CD4-positive, CD25-positive, alpha-beta regulatory T cell (primary cell): ENCODE data around the gene GALNT1. TPM values are rescaled to one million over a fixed set of nuclear protein-coding genes. Genes with fewer than 3 reads are reported as not detected.
A peak's percentile ranks its signal among the peaks of the same experiment; 100 is the strongest.

Source experiments
- ATAC-seq, 2 donors: fragments of 150-1000 bp; cut with Tn5 transposase; one replicate each; pipeline ENCODE4 v1.10.0; 2021; ENCODE audit warnings: low read depth in 2 of 2, moderate number of reproducible peaks in 2 of 2, moderate library complexity in 1 of 2
- DNase-seq, 3 donors: peaks; one replicate each; pipeline versions ENCODE4 v3.0.0 to v3.0.0-alpha.2; 2012 to 2022; ENCODE audit warnings: mixed read lengths in 1 of 3
- H3K27ac ChIP-seq: one replicate; pipeline ENCODE4 v1.7.0; 2013; ENCODE audit warnings: mild to moderate bottlenecking, low read length; ENCODE audit not compliant: insufficient read depth, poor library complexity, severe bottlenecking
- H3K27me3 ChIP-seq: one replicate; pipeline ENCODE4 v1.7.0; 2013; ENCODE audit warnings: low read length; ENCODE audit not compliant: control insufficient read depth, insufficient read depth
- H3K36me3 ChIP-seq: one replicate; pipeline ENCODE4 v1.7.0; 2013; ENCODE audit warnings: mild to moderate bottlenecking, low read length, moderate library complexity; ENCODE audit not compliant: control insufficient read depth, insufficient read depth
- H3K4me1 ChIP-seq: 2 replicates; pipeline ENCODE4 v1.7.0; 2013; ENCODE audit warnings: mild to moderate bottlenecking, low read length; ENCODE audit not compliant: insufficient read depth, control insufficient read depth, poor library complexity, severe bottlenecking
- H3K4me3 ChIP-seq: one replicate; pipeline ENCODE4 v1.7.0; 2013; ENCODE audit warnings: low read depth, mild to moderate bottlenecking, low read length, moderate library complexity
- H3K9me3 ChIP-seq, 2 experiments: 1 replicate in 1 of 2; 2 replicates in 1 of 2; pipeline ENCODE4 v1.7.0; 2013; ENCODE audit warnings: low read length in 2 of 2, mild to moderate bottlenecking in 1 of 2, moderate library complexity in 1 of 2; ENCODE audit not compliant: control insufficient read depth in 2 of 2
- H3K27ac Mint-ChIP-seq, 3 donors: one replicate each; pipeline ENCODE4 v1.8.0; 2020 to 2022; ENCODE audit warnings: mild to moderate bottlenecking in 3 of 3, mixed read lengths in 3 of 3, moderate library complexity in 2 of 3
- H3K27me3 Mint-ChIP-seq: one replicate; pipeline ENCODE4 v1.8.0; 2022; ENCODE audit warnings: mild to moderate bottlenecking, mixed read lengths
- H3K36me3 Mint-ChIP-seq: one replicate; pipeline ENCODE4 v1.8.0; 2020; ENCODE audit warnings: mixed read lengths
- H3K4me1 Mint-ChIP-seq, 4 donors: one replicate each; pipeline ENCODE4 v1.8.0; 2020 to 2022; ENCODE audit warnings: mixed read lengths in 4 of 4, mild to moderate bottlenecking in 1 of 4
- H3K4me3 Mint-ChIP-seq, 4 donors: one replicate each; pipeline ENCODE4 v1.8.0; 2020 to 2022; ENCODE audit warnings: mild to moderate bottlenecking in 4 of 4, mixed read lengths in 4 of 4, moderate library complexity in 3 of 4
- H3K9me3 Mint-ChIP-seq, 7 donors: one replicate each; pipeline ENCODE4 v1.8.0; 2020 to 2022; ENCODE audit warnings: mixed read lengths in 7 of 7, mild to moderate bottlenecking in 3 of 7, moderate library complexity in 2 of 7
- polyA plus RNA-seq, 4 donors: library from polyadenylated mRNA; unstranded; fragments of 300-500 nt; fragmentation: Illumina TruSeq; gene quantifications; one replicate each; pipeline ENCODE4 v1.2.3, GENCODE V29; 2021
- total RNA-seq: library from RNA; stranded (reverse); gene quantifications from one replicate; pipeline ENCODE4 v1.2.3, GENCODE V29; 2022

The GALNT1 gene
- total and polyA plus RNA-seq, 5 donors from 2014 or later = 18.8 to 49.6 (median 22.7) TPM

DNA sequence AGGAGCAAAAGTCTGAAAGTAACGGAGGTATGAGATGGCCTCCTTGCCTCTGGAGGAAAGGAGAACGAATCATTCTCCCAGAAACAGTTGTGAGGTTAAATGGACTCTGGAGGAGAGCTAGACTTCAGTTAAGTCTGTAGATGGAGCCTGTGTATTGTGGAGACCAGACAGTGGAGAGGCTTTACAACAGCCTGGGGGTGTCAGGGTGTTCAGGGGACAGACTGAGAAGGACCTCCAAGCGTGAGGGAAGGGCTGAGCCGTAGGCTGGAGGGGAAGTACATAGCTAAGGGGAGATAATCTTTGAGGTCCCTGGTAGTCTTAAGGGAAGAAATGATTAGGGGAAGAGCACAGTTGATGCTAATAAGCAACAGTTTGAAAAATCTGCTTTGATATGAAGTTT, 76.6 kb downstream of the GALNT1 start:
- Histone ChIP-seq H3K4me3 (no peak overlapping the region), H3K4me1 (no peaks in the 10 kb centered on the region), H3K36me3 (no peaks in the 10 kb centered on the region), H3K27ac (no peak overlapping the region), H3K9me3 (no peaks in the 10 kb centered on the region), H3K27me3 (no peaks in the 10 kb centered on the region)
- no peak for ATAC-seq
- Mint-ChIP-seq H3K36me3 (peaks cover 9% of the 10 kb centered on the region), H3K4me3 (no peak overlapping the region), H3K27me3 (peaks cover 4% of the 10 kb centered on the region), H3K27ac (no peak overlapping the region), H3K9me3 (no peaks in the 10 kb centered on the region), H3K4me1 (peaks cover 5 to 15% (median 9%) of the 10 kb centered on the region in 4 donors)
- DNase-seq = no peak

- H3K27me3 Mint-ChIP-seq = no peaks in the 10 kb centered on the region
- H3K27ac ChIP-seq = no peak overlapping the region
Measured at GRCh38 chr18:35661483-35662146, 80.1 kb downstream of the GALNT1 start.

DNA sequence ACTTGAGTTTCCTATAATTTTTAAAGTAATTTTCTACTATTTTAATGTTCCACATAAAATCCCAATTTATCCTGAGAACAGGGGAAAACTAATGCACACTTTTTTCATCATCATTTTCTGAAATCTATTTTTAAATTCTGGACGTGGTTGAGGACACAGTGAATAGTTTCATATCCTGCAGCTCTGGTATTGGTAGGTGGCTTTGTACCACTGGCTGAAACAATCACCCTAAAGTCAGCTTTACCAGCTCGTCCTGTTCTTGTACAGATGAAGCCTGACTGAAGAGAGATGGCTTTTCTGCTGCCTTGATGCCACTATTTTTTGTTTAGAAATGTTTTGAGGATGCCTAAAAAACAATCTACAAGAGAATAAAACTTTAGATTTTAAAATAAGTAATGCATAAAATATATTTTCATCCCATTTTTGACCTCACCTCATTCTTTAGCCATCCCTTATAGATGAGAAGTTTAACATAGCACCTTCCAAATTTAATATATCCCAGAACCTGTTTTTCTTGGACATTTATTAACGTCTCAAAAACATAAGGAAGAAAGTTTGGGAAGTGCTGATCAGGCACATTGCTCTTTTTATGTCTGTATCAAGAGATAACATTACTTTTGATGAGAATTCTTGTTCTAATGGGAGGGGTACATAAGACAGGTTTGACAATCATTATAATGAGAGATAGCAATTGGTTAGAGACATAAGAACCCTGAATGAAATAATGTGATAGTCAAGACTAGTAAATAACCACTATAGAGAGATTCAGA, 80.9 kb downstream of the GALNT1 start:
- Mint-ChIP-seq H3K27me3 (no peaks in the 10 kb centered on the region), H3K27ac (peak overlapping the region in 1 of 3 donors; percentile 2), H3K4me1 (peaks cover 5 to 9% (median 7%) of the 10 kb centered on the region in 4 donors), H3K9me3 (peaks cover 0 to 5% (median 0%) of the 10 kb centered on the region in 7 donors), H3K4me3 (no peak overlapping the region), H3K36me3 (peaks cover 41% of the 10 kb centered on the region)
- no peak overlapping the region for H3K27ac ChIP-seq
- H3K4me1 ChIP-seq = no peaks in the 10 kb centered on the region
- peaks cover 10% of the 10 kb centered on the region for H3K36me3 ChIP-seq
- no peak for DNase-seq
- no peak for ATAC-seq
- no peak overlapping the region for H3K4me3 ChIP-seq
- H3K9me3 ChIP-seq = no peaks in the 10 kb centered on the region
- H3K27me3 ChIP-seq = no peaks in the 10 kb centered on the region

More at GRCh38 chr18:35661483-35662146, 80.1 kb downstream of the GALNT1 start:
- no peaks in the 10 kb centered on the region for H3K9me3 ChIP-seq
- no peaks in the 10 kb centered on the region for H3K4me1 ChIP-seq
- Mint-ChIP-seq H3K27ac (no peak overlapping the region), H3K36me3 (peaks cover 35% of the 10 kb centered on the region), H3K4me1 (peaks cover 5 to 9% (median 7%) of the 10 kb centered on the region in 4 donors), H3K9me3 (peaks cover 0 to 3% (median 0%) of the 10 kb centered on the region in 7 donors), H3K4me3 (no peak overlapping the region)
- no peak overlapping the region for H3K4me3 ChIP-seq
- no peaks in the 10 kb centered on the region for H3K27me3 ChIP-seq
- peaks cover 10% of the 10 kb centered on the region for H3K36me3 ChIP-seq
- no peak for ATAC-seq
- DNase-seq = peak in 1 of 3 donors; percentile 2

DNA sequence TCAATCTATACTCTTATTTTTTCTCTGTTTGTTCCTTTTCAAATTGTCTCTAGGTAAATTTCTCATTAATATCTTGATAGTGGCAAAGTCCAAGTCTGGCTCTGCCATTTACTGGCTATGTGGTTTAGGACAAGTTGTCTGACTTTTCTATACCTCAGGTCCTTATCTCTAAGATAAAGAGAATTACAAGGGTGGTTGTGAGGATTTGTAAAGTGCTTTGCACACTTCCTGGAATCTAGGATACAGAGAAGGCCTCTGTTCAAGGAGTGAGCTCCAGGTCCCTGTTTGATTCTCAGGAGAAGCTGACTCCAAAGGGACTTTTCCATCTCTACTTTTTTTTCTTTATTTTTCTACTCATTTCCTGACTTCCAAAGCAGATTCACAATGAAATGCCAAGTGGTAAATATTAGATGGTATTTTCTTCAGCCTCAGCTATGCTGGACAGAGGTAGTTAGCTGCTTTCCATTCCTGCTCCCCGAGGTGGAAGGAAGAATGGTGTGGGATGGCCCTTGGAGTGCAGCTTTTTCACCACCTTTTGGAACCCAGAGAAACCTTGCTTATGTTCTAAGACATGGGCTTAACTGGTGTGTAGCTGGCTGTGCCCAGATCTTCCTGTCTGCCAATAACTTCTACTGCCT, 90.5 kb downstream of the GALNT1 start:
- Histone ChIP-seq H3K9me3 (no peaks in the 10 kb centered on the region), H3K4me1 (no peaks in the 10 kb centered on the region), H3K27me3 (no peaks in the 10 kb centered on the region), H3K4me3 (no peak overlapping the region), H3K36me3 (no peaks in the 10 kb centered on the region), H3K27ac (no peak overlapping the region)
- Mint-ChIP-seq H3K4me1 (peaks cover 0 to 3% (median 2%) of the 10 kb centered on the region in 4 donors), H3K4me3 (no peak overlapping the region), H3K27ac (peak overlapping the region in 1 of 3 donors; percentile 48), H3K9me3 (no peaks in the 10 kb centered on the region), H3K36me3 (peaks cover 22% of the 10 kb centered on the region), H3K27me3 (no peaks in the 10 kb centered on the region)
- DNase-seq (no peak), ATAC-seq (no peak)

DNA sequence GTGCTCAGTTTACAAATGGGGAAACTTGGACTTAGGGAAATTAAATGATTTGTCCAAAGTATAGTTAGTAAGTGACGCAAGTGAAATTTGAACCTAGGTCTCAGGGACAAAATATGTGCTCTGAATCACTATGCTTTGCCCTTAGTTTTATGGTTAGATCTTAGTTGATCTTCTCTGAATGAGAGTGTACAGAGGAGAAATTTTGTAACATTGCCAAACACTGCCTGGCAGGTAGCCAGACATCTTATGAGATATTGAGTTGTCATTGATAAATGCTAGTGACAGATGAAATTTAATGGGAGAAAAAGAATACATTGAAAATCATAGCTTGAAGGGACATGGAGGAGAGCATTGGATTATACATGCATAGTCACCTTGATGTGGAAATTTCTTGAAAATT, 91.4 kb downstream of the GALNT1 start:
- DNase-seq (no peak), ATAC-seq (no peak)
- Mint-ChIP-seq H3K27me3 (no peaks in the 10 kb centered on the region), H3K9me3 (no peaks in the 10 kb centered on the region), H3K4me3 (no peak overlapping the region), H3K4me1 (peaks cover 0 to 3% (median 2%) of the 10 kb centered on the region in 4 donors), H3K36me3 (peaks cover 15% of the 10 kb centered on the region), H3K27ac (no peak overlapping the region)
- no peaks in the 10 kb centered on the region for H3K36me3 ChIP-seq
- no peak overlapping the region for H3K4me3 ChIP-seq
- no peaks in the 10 kb centered on the region for H3K4me1 ChIP-seq
- H3K27ac ChIP-seq = no peak overlapping the region
- no peaks in the 10 kb centered on the region for H3K27me3 ChIP-seq
- no peaks in the 10 kb centered on the region for H3K9me3 ChIP-seq

- no peaks in the 10 kb centered on the region for H3K27me3 ChIP-seq
- no peak overlapping the region for H3K27ac ChIP-seq
- no peak overlapping the region for H3K4me3 Mint-ChIP-seq
- no peak for ATAC-seq
- peaks cover 16% of the 10 kb centered on the region for H3K36me3 Mint-ChIP-seq
- no peaks in the 10 kb centered on the region for H3K4me1 ChIP-seq
- peaks cover 0 to 3% (median 2%) of the 10 kb centered on the region in 4 donors for H3K4me1 Mint-ChIP-seq
- no peak overlapping the region for H3K27ac Mint-ChIP-seq
- no peak for DNase-seq
- no peaks in the 10 kb centered on the region for H3K9me3 Mint-ChIP-seq
- H3K36me3 ChIP-seq = peaks cover 2% of the 10 kb centered on the region
- no peak overlapping the region for H3K4me3 ChIP-seq
- no peaks in the 10 kb centered on the region for H3K9me3 ChIP-seq
- H3K27me3 Mint-ChIP-seq = no peaks in the 10 kb centered on the region
Measured at GRCh38 chr18:35673682-35674081, 92.1 kb downstream of the GALNT1 start.

DNA sequence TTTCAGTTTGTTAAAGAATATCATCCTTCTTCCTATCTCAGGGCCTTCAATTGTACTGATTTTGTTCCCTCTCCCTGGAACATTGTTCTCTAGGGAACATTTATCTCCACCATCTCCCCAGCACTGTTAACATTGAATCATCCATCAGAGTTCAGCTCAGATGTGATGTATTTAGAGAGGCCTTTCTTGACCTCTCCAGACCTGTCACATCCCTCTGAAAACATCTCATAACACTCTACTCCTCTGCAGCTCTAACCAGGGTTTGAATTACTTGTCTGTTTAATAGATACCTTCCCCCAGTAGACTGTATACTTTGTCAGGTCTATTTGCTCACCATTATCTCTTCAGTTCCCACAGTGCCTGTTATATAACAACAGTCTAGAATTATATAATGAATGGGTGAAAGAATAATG, 98.6 kb downstream of the GALNT1 start:
- Histone ChIP-seq H3K36me3 (peaks cover 7% of the 10 kb centered on the region), H3K27ac (no peak overlapping the region), H3K4me1 (no peaks in the 10 kb centered on the region), H3K9me3 (no peaks in the 10 kb centered on the region), H3K27me3 (no peaks in the 10 kb centered on the region), H3K4me3 (no peak overlapping the region)
- ATAC-seq (no peak), DNase-seq (no peak)
- Mint-ChIP-seq H3K27ac (no peak overlapping the region), H3K27me3 (no peaks in the 10 kb centered on the region), H3K4me1 (no peaks in the 10 kb centered on the region), H3K36me3 (peaks cover 39% of the 10 kb centered on the region), H3K4me3 (no peak overlapping the region), H3K9me3 (no peaks in the 10 kb centered on the region)
